ENCODE results near the gene PWWP2B. TPM values are rescaled to one million over a fixed set of nuclear protein-coding genes. Genes with fewer than 3 reads are reported as not detected.
A peak's percentile ranks its signal among the peaks of the same experiment; 100 is the strongest.

Gene PWWP2B
- total and polyA plus RNA-seq, 2 of the 8 experiments (the other 6 are each of a cell fraction or from before 2014, with no cell fraction given): 5.3 to 10.8 TPM

DNA sequence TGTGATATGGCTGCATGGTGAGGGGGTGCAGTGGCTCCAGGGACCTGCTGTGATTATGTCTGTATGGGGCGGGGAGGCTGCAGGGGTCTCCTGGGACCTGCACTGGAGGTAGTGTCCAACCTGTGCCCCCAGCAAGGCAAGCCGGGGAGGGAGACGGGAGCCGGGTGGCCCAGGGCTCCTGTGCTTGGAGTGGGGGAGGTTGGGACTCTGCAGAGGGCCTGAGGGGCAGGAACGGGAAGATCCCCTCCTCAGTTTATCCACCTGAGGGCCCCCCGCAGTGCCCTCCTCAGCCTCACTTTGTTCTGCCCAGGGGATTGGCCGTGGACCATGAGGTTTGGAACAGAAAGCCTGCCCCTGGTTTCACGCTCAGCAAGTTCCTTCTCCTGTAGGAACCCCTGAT, 22.8 kb upstream of the PWWP2B start:
- H4K91ac ChIP-seq (replicated peaks; ENCODE audit: insufficient read length, low read length): no peak overlapping the region
- no peaks in the 10 kb centered on the region for H3K36me3 ChIP-seq (ENCODE audit: control insufficient read depth in 2 of 4, insufficient read depth in 4 of 4, low read length in 3 of 4)
- 0 out of 2 replicates have a peak overlapping the region, but pooled peaks have one; percentile 70 for H2AK5ac ChIP-seq (ENCODE audit: low read depth, low read length)
- H3K23me2 ChIP-seq (ENCODE audit: low read depth, low read length): no peaks in the 10 kb centered on the region
- peaks cover 0 to 14% (median 3%) of the 10 kb centered on the region in 4 experiments; a peak in 4 of 7 replicates for H3K4me1 ChIP-seq (replicated peaks in 1 of 4; ENCODE audit: control insufficient read depth in 3 of 4, insufficient read depth in 4 of 4, low read length in 3 of 4)
- no peak overlapping the region for H3K27ac ChIP-seq (ENCODE audit: low read depth, low read length)
- H3K27me3 ChIP-seq (replicated peaks in 1 of 4; ENCODE audit: control insufficient read depth in 3 of 4, extremely low read depth in 1 of 4, insufficient read depth in 3 of 4, low read length in 3 of 4): no peaks in the 10 kb centered on the region; a peak in 1 of 7 replicates
- no peaks in the 10 kb centered on the region for H3K79me1 ChIP-seq (ENCODE audit: low read depth, low read length)
- no peak overlapping the region for H2BK5ac ChIP-seq (ENCODE audit: low read depth, low read length)
- no peak overlapping the region for H3K56ac ChIP-seq (replicated peaks; ENCODE audit: insufficient read length, low read depth, low read length)
- no peak overlapping the region for H3K4me2 ChIP-seq (ENCODE audit: insufficient read depth in 1 of 2, low read depth in 2 of 2, low read length in 2 of 2)
- CTCF ChIA-PET (ENCODE audit: partially characterized antibody): interaction anchor here (0.8 to 4.6 kb wide), 5 partner anchors 13 to 275 kb away, joined by 4 to 48 read pairs (median 4); no protein-coding TSS in a partner anchor
- H3K9ac ChIP-seq (replicated peaks in 1 of 4; ENCODE audit: extremely low read depth in 1 of 4, low read depth in 3 of 4, low read length in 3 of 4): no peak overlapping the region
- H4K8ac ChIP-seq (ENCODE audit: extremely low read depth, insufficient read depth, low read length): no peak overlapping the region; the same call in 1 of the 2 replicates
- no peaks in the 10 kb centered on the region for H3K79me2 ChIP-seq (ENCODE audit: control insufficient read depth in 1 of 2, insufficient read depth in 2 of 2, low read length in 2 of 2)
- no peak overlapping the region for H2BK120ac ChIP-seq (replicated peaks; ENCODE audit: low read depth, low read length)
- POLR2A ChIA-PET (ENCODE audit: partially characterized antibody): no interaction called here
- no peak overlapping the region for H3K18ac ChIP-seq (ENCODE audit: extremely low read depth, low read length)
- H2BK12ac ChIP-seq (ENCODE audit: low read depth, low read length): no peak overlapping the region
- H2BK20ac ChIP-seq (ENCODE audit: low read length): no peak overlapping the region
- no peak overlapping the region for H3K4ac ChIP-seq (replicated peaks; ENCODE audit: insufficient read length, low read depth, low read length)
- no peak overlapping the region for H3K14ac ChIP-seq (ENCODE audit: insufficient read length)
- FAIRE-seq (no peak), DNase-seq (ENCODE audit: low read depth in 1 of 2, low spot score in 2 of 2) (no peak)
- peaks cover 0 to 2% of the 10 kb centered on the region in 2 experiments; a peak in 1 of 4 replicates for H3K9me3 ChIP-seq (ENCODE audit: insufficient read depth in 2 of 2, low read depth in 1 of 2, low read length in 1 of 2)
- peaks cover 0 to 1% of the 10 kb centered on the region in 2 experiments for H4K20me1 ChIP-seq (replicated peaks in 1 of 2; ENCODE audit: control insufficient read depth in 1 of 2, insufficient read depth in 2 of 2, low read length in 2 of 2)
- H3K4me3 ChIP-seq (ENCODE audit: extremely low read depth in 1 of 4, insufficient read depth in 2 of 4, low read depth in 3 of 4, low read length in 4 of 4): no peak overlapping the region
- H2AFZ ChIP-seq (ENCODE audit: low read length): no peak overlapping the region
- no peak overlapping the region for H4K5ac ChIP-seq (ENCODE audit: insufficient read length, low read depth, low read length)
- WGBS, 2 experiments (ENCODE audit: extremely low coverage in 1 of 2, insufficient coverage in 1 of 2, insufficient read length in 1 of 2, insufficient replicate concordance in 2 of 2, low coverage in 1 of 2, low lambda C conversion rate in 2 of 2, missing lambda C conversion rate in 1 of 2): 89% methylated on average over 8 of the region's 8 CpGs; no CpG with 5 or more reads in 1 of the 2 experiments
- 0 out of 2 replicates have a peak overlapping the region, but pooled peaks have one; percentile 46 for H2BK15ac ChIP-seq (ENCODE audit: low read length)
- H3K23ac ChIP-seq (ENCODE audit: insufficient read length): no peak overlapping the region
- TF ChIP-seq HDAC6 (IDR thresholded peaks at IDR 0.05; ENCODE audit: low read depth, low read length): no peak
- no peak for TF ChIP-seq HDAC2 (IDR thresholded peaks at IDR 0.05; ENCODE audit: borderline replicate concordance in 1 of 2, low read depth in 2 of 2, low read length in 2 of 2)
- TF ChIP-seq CBX5 (IDR thresholded peaks at IDR 0.05; ENCODE audit: low read depth, low read length): no peak
- TF ChIP-seq TAF7 (optimal IDR thresholded peaks at IDR 0.05; ENCODE audit: borderline replicate concordance, low read depth, low read length): no peak
- TF ChIP-seq SUZ12 (IDR thresholded peaks at IDR 0.05; ENCODE audit: low read length): no peak
- no peak for TF ChIP-seq SIN3A (conservative IDR thresholded peaks at IDR 0.05 in 1 of 2, IDR thresholded peaks at IDR 0.05 in 1 of 2; ENCODE audit: low read depth in 1 of 2, low read length in 2 of 2)
- no peak for TF ChIP-seq RXRA (IDR thresholded peaks at IDR 0.05; ENCODE audit: insufficient read depth, low read depth, low read length)
- no peak for TF ChIP-seq SRF (IDR thresholded peaks at IDR 0.05; ENCODE audit: low read depth, low read length)
- no peak for TF ChIP-seq EGR1 (IDR thresholded peaks at IDR 0.05; ENCODE audit: borderline replicate concordance, low read depth, low read length)

Measured in H1 (cell line).